ENCODE data around the gene KDM5B.

DNA sequence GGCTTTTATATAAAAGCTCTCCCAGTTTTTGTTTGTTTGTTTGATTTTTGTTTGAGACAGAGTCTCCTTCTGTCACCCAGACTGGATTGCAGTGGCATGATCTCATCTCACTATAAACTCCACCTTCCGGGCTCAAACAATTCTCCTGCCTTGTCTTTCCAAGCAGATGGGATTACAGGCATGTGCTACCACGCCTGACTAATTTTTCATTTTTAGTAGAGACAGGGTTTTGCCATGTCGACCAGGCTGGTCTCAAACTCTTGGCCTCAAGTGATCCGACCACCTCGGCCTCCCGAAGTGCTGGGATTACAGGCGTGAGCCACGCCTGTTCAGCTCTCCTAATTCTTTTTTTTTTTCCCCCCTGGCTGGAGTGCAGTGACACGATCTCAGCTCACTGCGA, 6.9 kb upstream of the KDM5B start:
- TF ChIP-seq CTCF (IDR thresholded peaks at IDR 0.05; ENCODE audit: poor library complexity) (no peak), EZH2 (IDR thresholded peaks at IDR 0.05; ENCODE audit: borderline replicate concordance) (no peak)

All from hepatocyte (in vitro differentiated cells).